GM21528 (cell line): Measurements from ENCODE around the gene GJB6.

Experiments
- ATAC-seq: cut with Tn5 transposase; IDR thresholded peaks from one replicate; pipeline ENCODE4 v1.9.1; 2021; ENCODE audit warnings: mild to moderate bottlenecking, moderate library complexity; ENCODE audit not compliant: unreplicated experiment, low FRiP score

The GJB6 gene

GRCh38 chr13:20190481-20191310 is 41.4 kb downstream of the GJB6 start:
- no peak for ATAC-seq

DNA sequence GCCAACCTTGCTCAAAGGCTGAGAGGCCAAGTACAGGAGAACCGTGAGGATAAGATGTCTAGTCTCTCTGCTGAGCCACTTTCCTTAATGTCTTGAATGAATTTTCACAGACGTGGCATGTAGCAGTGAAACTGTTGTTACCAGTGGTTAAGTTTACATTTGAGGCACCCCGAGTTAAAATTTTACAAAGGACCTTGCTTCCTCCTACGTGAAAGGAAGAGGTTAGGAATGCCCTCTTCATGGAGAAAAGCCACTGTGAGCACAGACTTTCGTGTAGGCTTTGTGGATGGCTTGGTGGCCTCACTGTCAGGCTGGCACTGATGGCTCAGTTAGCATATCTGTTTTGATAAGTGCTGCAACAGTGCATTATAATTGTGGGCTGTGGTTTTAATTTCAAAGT is 42.0 kb downstream of the GJB6 start:
- no peak for ATAC-seq

DNA sequence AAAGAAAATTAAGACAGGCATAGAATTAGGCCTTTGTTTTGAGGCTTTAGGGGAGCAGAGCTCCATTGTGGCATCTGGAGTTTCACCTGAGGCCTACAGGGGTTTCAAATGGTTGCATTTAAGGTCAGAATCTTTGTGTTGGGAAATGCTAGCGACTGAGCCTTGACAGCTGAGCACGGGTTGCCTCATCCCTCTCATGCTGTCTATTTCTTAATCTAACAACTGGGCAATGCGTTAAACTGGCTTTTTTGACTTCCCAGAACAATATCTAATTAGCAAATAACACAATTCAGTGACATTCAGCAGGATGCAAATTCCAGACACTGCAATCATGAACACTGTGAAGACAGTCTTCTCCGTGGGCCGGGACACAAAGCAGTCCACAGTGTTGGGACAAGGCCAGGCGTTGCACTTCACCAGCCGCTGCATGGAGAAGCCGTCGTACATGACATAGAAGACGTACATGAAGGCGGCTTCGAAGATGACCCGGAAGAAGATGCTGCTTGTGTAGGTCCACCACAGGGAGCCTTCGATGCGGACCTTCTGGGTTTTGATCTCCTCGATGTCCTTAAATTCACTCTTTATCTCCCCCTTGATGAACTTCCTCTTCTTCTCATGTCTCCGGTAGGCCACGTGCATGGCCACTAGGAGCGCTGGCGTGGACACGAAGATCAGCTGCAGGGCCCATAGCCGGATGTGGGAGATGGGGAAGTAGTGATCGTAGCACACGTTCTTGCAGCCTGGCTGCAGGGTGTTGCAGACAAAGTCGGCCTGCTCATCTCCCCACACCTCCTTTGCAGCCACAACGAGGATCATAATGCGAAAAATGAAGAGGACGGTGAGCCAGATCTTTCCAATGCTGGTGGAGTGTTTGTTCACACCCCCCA is 43.2 kb downstream of the GJB6 start:
- ATAC-seq = no peak

GRCh38 chr13:20186771-20187170 is 45.3 kb downstream of the GJB6 start:
- no peak for ATAC-seq

DNA sequence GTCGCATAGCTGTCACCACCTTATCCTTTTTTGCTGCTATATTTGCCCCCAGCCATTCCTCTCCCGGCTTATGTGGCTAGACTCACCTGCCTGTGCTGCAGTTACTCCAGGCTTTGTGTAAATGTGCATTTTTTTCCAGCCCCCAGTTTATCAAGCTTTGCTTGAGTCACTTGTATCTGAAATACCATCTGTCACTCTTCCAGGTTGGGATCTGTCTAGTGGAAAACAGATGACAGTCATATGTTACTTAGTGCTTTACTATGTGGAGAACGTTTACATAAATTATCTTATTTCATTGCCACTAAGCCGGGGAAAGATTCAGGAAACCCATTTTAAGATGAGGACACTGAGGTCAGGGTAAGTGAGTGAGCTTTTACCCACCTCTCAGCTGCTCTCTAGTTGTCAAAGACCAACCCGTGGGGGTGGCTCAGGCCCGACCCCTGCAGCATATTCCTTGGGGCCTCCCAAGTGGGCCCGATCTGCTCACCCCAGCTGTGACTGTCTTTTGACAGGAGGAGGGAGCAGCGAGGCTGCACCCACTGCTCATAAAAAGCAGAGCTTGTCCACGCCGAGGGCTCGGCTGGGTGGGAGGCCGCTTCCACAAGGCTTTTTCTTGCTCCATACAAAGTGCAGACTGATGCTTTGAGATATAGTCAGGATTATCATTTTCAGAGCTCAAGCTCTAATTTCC is 46.6 kb downstream of the GJB6 start:
- no peak for ATAC-seq

- no peak for ATAC-seq
These were observed 49.8 kb downstream of the GJB6 start for GRCh38 chr13:20182231-20182846.

DNA sequence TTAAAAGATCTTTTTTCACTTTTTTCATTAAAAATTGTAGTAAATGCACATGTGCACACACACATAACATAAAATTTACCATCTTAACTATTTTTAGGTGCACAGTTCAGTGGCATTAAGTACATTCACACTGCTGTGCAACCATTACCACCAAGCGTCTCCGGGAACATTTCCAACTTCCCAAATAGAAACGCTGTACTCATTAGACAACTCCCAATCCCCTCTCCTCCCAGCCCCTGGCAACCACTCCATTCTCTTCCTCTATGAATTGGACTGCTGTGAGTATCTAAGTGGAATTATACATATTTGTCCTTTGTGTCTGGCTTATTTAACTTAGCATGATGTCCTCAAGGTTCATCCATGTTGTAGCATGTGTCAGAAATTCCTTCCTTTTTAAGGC is 50.9 kb downstream of the GJB6 start:
- ATAC-seq = no peak

DNA sequence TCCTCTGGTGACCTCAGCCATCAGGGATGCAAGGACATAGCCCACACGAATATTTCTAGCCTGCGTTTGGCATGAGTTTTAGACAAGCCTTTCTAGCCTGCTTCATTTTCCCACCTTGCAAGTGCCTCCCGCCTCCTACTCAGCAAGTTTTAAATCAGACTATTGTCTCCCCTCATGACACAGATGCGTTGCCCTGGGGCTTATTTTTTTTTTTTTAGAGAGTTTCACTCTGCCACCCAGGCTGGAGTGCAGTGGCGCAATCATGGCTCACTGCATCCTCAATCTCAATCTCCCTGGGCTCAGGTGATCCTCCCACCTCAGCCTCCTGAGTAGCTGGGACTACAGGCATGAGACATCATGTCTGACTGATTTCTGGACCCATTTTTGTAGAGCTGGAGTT is 54.0 kb downstream of the GJB6 start:
- no peak for ATAC-seq

DNA sequence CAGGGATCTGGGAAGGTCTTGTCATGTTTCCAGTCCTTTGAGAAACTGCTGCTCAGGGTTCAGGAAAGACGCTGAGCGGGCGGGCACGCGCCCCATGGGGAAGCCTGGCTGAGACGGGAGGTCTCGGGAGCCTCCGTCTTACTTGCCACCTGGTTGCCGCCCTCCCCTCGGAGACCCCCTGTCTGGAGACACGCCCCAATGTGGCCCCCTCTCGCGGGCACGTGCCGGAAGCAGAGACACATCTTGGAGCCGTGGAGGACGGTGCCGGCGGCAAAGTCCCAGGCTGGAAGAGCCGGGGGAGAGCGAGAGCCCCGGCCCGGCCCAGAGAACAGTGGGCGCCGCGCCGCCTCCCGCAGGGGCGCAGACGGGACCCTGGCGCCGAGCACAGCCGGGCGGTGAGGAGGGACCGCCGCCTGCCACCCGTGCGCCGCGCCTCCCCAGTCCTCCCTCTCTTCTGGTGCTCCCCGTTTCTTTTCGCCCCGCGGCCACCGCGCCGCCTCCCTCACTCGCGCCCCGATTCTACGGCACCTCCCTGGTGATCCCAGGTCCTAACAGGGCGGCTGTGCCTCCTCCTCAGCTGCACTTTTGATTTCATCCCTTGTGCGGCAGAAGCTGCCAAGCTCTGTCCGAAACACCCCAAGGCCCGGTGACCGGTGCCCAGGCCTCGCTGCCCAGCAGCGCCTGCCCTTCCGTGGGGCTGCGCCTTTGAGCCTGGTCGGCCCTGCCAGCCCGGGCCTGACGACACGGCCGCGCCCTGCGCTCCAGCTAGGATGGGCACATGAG is 54.9 kb downstream of the GJB6 start:
- no peak for ATAC-seq

- ATAC-seq = no peak
These were observed 56.0 kb downstream of the GJB6 start for GRCh38 chr13:20175907-20176652.

GRCh38 chr13:20175406-20175794 is 56.7 kb downstream of the GJB6 start:
- no peak for ATAC-seq

- peak; percentile 72 for ATAC-seq
These were observed 57.3 kb downstream of the GJB6 start for GRCh38 chr13:20174656-20175405.

- ATAC-seq = no peak
These were observed 58.9 kb downstream of the GJB6 start for GRCh38 chr13:20173116-20173746.
